IMR-90 (cell line): ENCODE results near the gene DOCK10. TPM values are rescaled to one million over a fixed set of nuclear protein-coding genes. Genes with fewer than 3 reads are reported as not detected.

Experiments used
- ATAC-seq: fragments of 200-7000 bp; cut with Tn5 transposase; 2 replicates; pipeline ENCODE4 v1.9.1; 2020; ENCODE audit warnings: low read depth, mild to moderate bottlenecking, moderate library complexity
- BruUV-seq: library from RNA; stranded (reverse); fragments of 400-500 nt; replicated peaks from 2 replicates; lab custom pipeline; 2021; lab: Mats Ljungman, UMichigan
- CTCF ChIA-PET: fragments of 300-600 bp; formaldehyde crosslinking; extraction: SDS; loops from one replicate; lab custom pipeline; 2021; ENCODE audit warnings: antibody characterized with exemption; lab: Yijun Ruan, JAX
- POLR2A ChIA-PET: fragments of 300-600 bp; sonication (Branson Sonifier 250); formaldehyde crosslinking; loops from one replicate; lab custom pipeline; 2022; ENCODE audit warnings: antibody characterized with exemption; ENCODE audit not compliant: unreplicated experiment; lab: Charles Lee
- DNase-seq: peaks from one replicate; pipeline ENCODE4 v3.0.0; 2013
- H2AFZ ChIP-seq: replicated peaks from 2 replicates; pipeline ENCODE3; 2013; ENCODE audit warnings: low read length, mild to moderate bottlenecking; ENCODE audit not compliant: poor library complexity
- H2AK5ac ChIP-seq: 2 replicates; pipeline ENCODE4 v1.6.1; 2013; ENCODE audit warnings: low read depth, low read length, inconsistent platforms
- H2AK9ac ChIP-seq: replicated peaks from 2 replicates; pipeline ENCODE3; 2013; ENCODE audit warnings: mild to moderate bottlenecking, low read depth, low read length, moderate library complexity; ENCODE audit not compliant: poor library complexity
- H2BK120ac ChIP-seq: 2 replicates; pipeline ENCODE4 v1.6.1; 2013; ENCODE audit warnings: low read depth, low read length, inconsistent platforms
- H2BK15ac ChIP-seq: 3 replicates; pipeline ENCODE4 v1.6.1; 2013; ENCODE audit warnings: low read depth, low read length, inconsistent platforms
- H2BK20ac ChIP-seq: 2 replicates; pipeline ENCODE4 v1.6.1; 2013; ENCODE audit warnings: low read depth, mild to moderate bottlenecking, inconsistent platforms, low read length, moderate library complexity
- H2BK5ac ChIP-seq: 2 replicates; pipeline ENCODE4 v1.6.1; 2013; ENCODE audit warnings: mild to moderate bottlenecking, low read depth, low read length, inconsistent platforms; ENCODE audit not compliant: poor library complexity, severe bottlenecking
- H3K14ac ChIP-seq: replicated peaks from 2 replicates; pipeline ENCODE4 v1.6.1; 2013; ENCODE audit warnings: low read depth, low read length, inconsistent platforms
- H3K18ac ChIP-seq: 2 replicates; pipeline ENCODE4 v1.6.1; 2013; ENCODE audit warnings: low read depth, low read length, control low read depth
- H3K23ac ChIP-seq: 2 replicates; pipeline ENCODE4 v1.6.1; 2013; ENCODE audit warnings: low read depth, low read length, inconsistent platforms
- H3K27ac ChIP-seq: 2 replicates; pipeline ENCODE4 v1.5.1; 2013; ENCODE audit warnings: mild to moderate bottlenecking, control low read depth, low read length; ENCODE audit not compliant: insufficient read depth
- H3K27me3 ChIP-seq: 2 replicates; pipeline ENCODE4 v1.6.1; 2013; ENCODE audit warnings: low read length; ENCODE audit not compliant: control insufficient read depth, insufficient read depth
- H3K36me3 ChIP-seq: 2 replicates; pipeline ENCODE4 v1.6.1; 2013; ENCODE audit warnings: low read length, mixed read lengths; ENCODE audit not compliant: control insufficient read depth, insufficient read depth
- H3K4ac ChIP-seq: 2 replicates; pipeline ENCODE4 v1.6.1; 2013; ENCODE audit warnings: low read depth, low read length, inconsistent platforms
- H3K4me1 ChIP-seq: 2 replicates; pipeline ENCODE4 v1.6.1; 2013; ENCODE audit warnings: low read length, mixed read lengths; ENCODE audit not compliant: control insufficient read depth, insufficient read depth
- H3K4me2 ChIP-seq: 2 replicates; pipeline ENCODE4 v1.6.1; 2013; ENCODE audit warnings: low read depth, mild to moderate bottlenecking, control low read depth, low read length, moderate library complexity
- H3K4me3 ChIP-seq: 2 replicates; pipeline ENCODE4 v1.5.1; 2013; ENCODE audit warnings: low read depth, mild to moderate bottlenecking, control low read depth, low read length, moderate library complexity; ENCODE audit not compliant: insufficient read depth
- H3K56ac ChIP-seq: 2 replicates; pipeline ENCODE4 v1.6.1; 2013; ENCODE audit warnings: low read length, inconsistent platforms; ENCODE audit not compliant: insufficient read depth; ENCODE audit errors: extremely low read depth
- H3K79me1 ChIP-seq, 2 experiments: 2 replicates each; pipeline ENCODE4 v1.6.1; 2013; ENCODE audit warnings: low read length in 2 of 2, inconsistent platforms in 1 of 2, low read depth in 1 of 2
- H3K9ac ChIP-seq: 2 replicates; pipeline ENCODE4 v1.6.1; 2013; ENCODE audit warnings: low read depth, low read length, control low read depth
- H3K9me1 ChIP-seq: 2 replicates; pipeline ENCODE4 v1.6.1; 2013; ENCODE audit warnings: low read length, inconsistent platforms; ENCODE audit not compliant: insufficient read depth
- H3K9me3 ChIP-seq: 2 replicates; pipeline ENCODE4 v1.6.1; 2013; ENCODE audit warnings: low read length; ENCODE audit not compliant: control insufficient read depth, insufficient read depth
- H4K20me1 ChIP-seq: 2 replicates; pipeline ENCODE4 v1.6.1; 2013; ENCODE audit warnings: low read length, inconsistent platforms; ENCODE audit not compliant: insufficient read depth
- H4K5ac ChIP-seq: 2 replicates; pipeline ENCODE4 v1.6.1; 2013; ENCODE audit warnings: mild to moderate bottlenecking, low read depth, low read length, control low read depth
- H4K8ac ChIP-seq, 2 experiments: 2 replicates each; pipeline ENCODE4 v1.6.1; 2013; ENCODE audit warnings: low read depth in 2 of 2, low read length in 2 of 2, control low read depth in 1 of 2, inconsistent platforms in 1 of 2
- H4K91ac ChIP-seq: 2 replicates; pipeline ENCODE4 v1.6.1; 2013; ENCODE audit warnings: low read depth, low read length, inconsistent platforms; ENCODE audit not compliant: insufficient read depth
- FOS ChIP-seq: fragments of 150-350 bp; IDR thresholded peaks from 2 replicates; pipeline ENCODE4 v1.6.1; 2016; ENCODE audit warnings: low read depth, low read length
- RAD21 ChIP-seq: IDR thresholded peaks from 2 replicates; pipeline ENCODE4 v1.6.1; 2012; ENCODE audit warnings: low read length, improper control_type of control experiment
- WGBS, 2 experiments: methylation state at CpG; one replicate each; pipeline versions ENCODE4 v1.1.5 to v1.1.7; 2013; ENCODE audit warnings: missing lambda C conversion rate in 2 of 2; ENCODE audit not compliant: insufficient read length in 1 of 2; ENCODE audit errors: extremely low coverage in 2 of 2; 5-methylcytosine and 5-hydroxymethylcytosine counted together
- dilution Hi-C: fragments of 300-500 bp; cut with HindIII; formaldehyde crosslinking; loops from one replicate; pipeline ENCODE4 v1.14.3; 2018; ENCODE audit warnings: low sequenced_read_pairs; ENCODE audit not compliant: unreplicated experiment
- in situ Hi-C: fragments of 300-500 bp; cut with MboI; formaldehyde crosslinking; loops from 3 replicates; pipeline ENCODE4 v1.14.3; 2019; ENCODE audit warnings: low sequenced_read_pairs, inconsistent platforms, mixed read lengths
- intact Hi-C: fragments of 100-400 bp; cut with micrococcal nuclease; formaldehyde crosslinking; loops from 2 replicates; pipeline ENCODE4 v1.10.0; 2022
- polyA plus RNA-seq, 3 experiments: library from polyadenylated mRNA; depleted of rRNA; stranded (reverse); fragments of >200 nt; gene quantifications; 2 replicates each; pipeline ENCODE4 v1.2.3, GENCODE V29; 2012; ENCODE audit warnings: low replicate concordance in 1 of 3
- total RNA-seq: library from RNA; depleted of rRNA; stranded (reverse); fragments of >200 nt; gene quantifications from 2 replicates; pipeline ENCODE4 v1.2.3, GENCODE V29; 2012

The DOCK10 gene
- total and polyA plus RNA-seq, 2 of the 4 experiments (the other 2 are of a cell fraction), result 58.6 to 75.3 TPM

GRCh38 chr2:224776795-224777558, 265.3 kb downstream of the DOCK10 start (continued):
- no peak for TF ChIP-seq RAD21

DNA sequence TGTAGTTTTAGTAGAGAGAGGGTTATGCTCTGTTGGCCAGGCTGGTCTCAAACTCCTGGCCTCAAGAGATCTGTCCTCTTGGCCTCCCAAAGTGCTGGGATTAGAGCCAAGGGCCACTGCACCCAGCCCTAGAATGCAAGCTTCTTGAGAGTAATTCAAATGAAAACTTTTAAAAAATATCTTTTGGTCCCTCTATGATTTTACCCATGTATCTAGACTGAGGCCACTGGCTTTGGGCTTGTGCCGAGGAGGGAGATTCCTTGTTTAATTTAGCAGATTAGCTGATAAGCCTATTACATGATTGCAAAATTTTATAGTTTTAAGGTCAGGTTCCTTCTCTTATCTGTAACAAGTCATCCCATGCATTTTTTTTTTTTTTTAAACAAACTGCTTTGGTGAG, 266.6 kb downstream of the DOCK10 start:
- no TSS peak for BruUV-seq
- Histone ChIP-seq H3K4me1 (no peaks in the 10 kb centered on the region), H3K27me3 (no peaks in the 10 kb centered on the region), H2BK5ac (no peak overlapping the region), H4K20me1 (no peaks in the 10 kb centered on the region), H3K4me3 (no peak overlapping the region), H3K23ac (no peak overlapping the region), H3K9me1 (no peaks in the 10 kb centered on the region), H2AK9ac (no peak overlapping the region), H2BK120ac (no peak overlapping the region), H2AK5ac (no peak overlapping the region), H2BK15ac (no peak overlapping the region), H3K79me1 (no peaks in the 10 kb centered on the region), H3K27ac (no peak overlapping the region), H4K91ac (no peak overlapping the region), H4K5ac (no peak overlapping the region), H3K18ac (no peak overlapping the region), H2AFZ (no peak overlapping the region), H4K8ac (no peak overlapping the region), H3K9me3 (no peaks in the 10 kb centered on the region), H3K56ac (no peak overlapping the region), H3K36me3 (peaks cover 11% of the 10 kb centered on the region), H3K4ac (no peak overlapping the region), H3K9ac (no peak overlapping the region), H3K14ac (no peak overlapping the region), H3K4me2 (no peak overlapping the region), H2BK20ac (no peak overlapping the region)
- TF ChIP-seq FOS, result no peak
- in situ Hi-C loops, result no loop called here
- ChIA-PET POLR2A (no interaction called here), CTCF (interaction anchor here (0.6 kb wide), 1 partner anchor 1913 kb away, joined by 5 read pairs; no protein-coding TSS in a partner anchor)
- WGBS, 2 experiments, result no CpG with 5 or more reads among the region's 1 CpG
- DNase-seq (no peak), ATAC-seq (no peak)
- intact Hi-C loops, result loop anchor here (5.0 kb wide), 2 partner anchors 123 to 803 kb away; no protein-coding TSS in a partner anchor
- dilution Hi-C loops, result no loop called here
